ENCODE data around the gene SHC3. TPM values are rescaled to one million over a fixed set of nuclear protein-coding genes. Genes with fewer than 3 reads are reported as not detected.

SHC3 gene
- total and polyA plus RNA-seq, 4 donors: 0.10 to 6.9 (median 1.1) TPM; not detected in 1

DNA sequence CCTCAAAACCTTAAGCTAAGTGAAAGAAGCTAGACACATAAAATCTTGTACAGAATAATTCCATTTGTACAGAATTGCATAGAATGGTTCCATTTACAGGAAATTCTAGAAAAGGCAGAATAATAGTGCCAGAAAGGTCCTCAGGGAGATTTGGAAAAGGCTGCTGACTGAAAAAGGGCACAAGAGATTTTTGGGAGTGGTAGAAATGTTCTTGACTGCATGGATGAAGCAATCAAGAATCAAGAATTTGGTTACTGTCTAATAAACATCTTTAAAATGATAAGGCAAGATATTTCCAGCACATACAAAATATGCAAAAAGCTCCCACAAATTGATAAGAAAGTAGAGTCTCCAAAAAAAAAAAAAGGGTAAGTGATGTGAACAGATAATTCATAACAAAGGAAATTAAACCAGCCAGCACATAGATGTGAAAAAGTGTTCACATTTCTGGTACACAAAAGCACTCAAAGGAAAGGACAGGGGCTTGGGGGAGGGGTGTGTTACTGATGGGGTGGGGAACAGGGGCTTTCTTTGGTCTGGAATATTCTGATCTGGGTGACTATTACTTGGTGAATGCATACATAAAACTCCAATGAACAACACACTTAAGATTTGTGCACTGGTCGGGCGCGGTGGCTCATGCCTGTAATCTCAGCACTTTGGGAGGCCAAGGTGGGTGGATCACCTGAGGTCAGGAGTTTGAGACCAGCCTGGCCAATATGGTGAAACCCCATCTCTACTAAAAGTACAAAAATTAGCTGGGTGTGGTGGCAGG is 85.2 kb downstream of the SHC3 start:
- no peaks in the 10 kb centered on the region for H3K36me3 ChIP-seq (ENCODE audit: control insufficient read depth in 1 of 2, insufficient read depth in 2 of 2, low read length in 1 of 2)
- no peaks in the 10 kb centered on the region for H3K4me1 ChIP-seq (ENCODE audit: control insufficient read depth in 1 of 2, insufficient read depth in 2 of 2, low read length in 2 of 2)
- no peaks in the 10 kb centered on the region for H3K9me3 ChIP-seq (ENCODE audit: control insufficient read depth, low read length)
- WGBS, 2 donors: 95 to 97% methylated on average over 3 of the region's 3 CpGs
- ATAC-seq (ENCODE audit: low FRiP score) (no peak), DNase-seq (no peak)
- intact Hi-C loops (cut with DNase I): no loop called here
- H3K27ac ChIP-seq (ENCODE audit: low read depth in 1 of 2, low read length in 2 of 2): no peak overlapping the region
- no peak overlapping the region for H3K4me3 ChIP-seq (ENCODE audit: low read length in 2 of 2)
- no peaks in the 10 kb centered on the region for H3K27me3 ChIP-seq (ENCODE audit: control insufficient read depth in 1 of 2, insufficient read depth in 2 of 2, low read length in 1 of 2)

- no peaks in the 10 kb centered on the region for H3K27me3 ChIP-seq (ENCODE audit: control insufficient read depth in 1 of 2, insufficient read depth in 2 of 2, low read length in 1 of 2)
Measured at GRCh38 chr9:89089176-89089575, 89.4 kb downstream of the SHC3 start.

DNA sequence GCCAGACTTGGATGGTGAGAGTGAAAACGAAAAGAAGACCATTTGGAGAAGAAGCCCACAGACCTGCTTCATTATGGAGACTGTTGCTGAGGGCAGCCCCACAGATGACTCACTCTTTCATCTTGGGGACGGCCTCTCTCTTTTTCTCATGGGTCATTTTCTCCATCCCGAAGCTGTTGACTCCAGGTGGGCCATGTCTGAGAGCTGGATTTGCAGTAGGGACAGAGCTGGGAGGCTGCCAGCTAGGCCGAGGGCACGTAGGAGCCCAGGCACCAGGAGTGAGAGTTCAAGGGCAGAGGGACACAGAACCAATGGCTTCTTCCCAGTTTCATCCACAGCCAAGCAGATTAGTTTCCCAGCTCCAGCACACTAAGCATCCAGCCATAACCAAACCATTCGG is 95.0 kb downstream of the SHC3 start:
- Histone ChIP-seq H3K4me1 (ENCODE audit: control insufficient read depth in 1 of 2, insufficient read depth in 2 of 2, low read length in 2 of 2) (no peaks in the 10 kb centered on the region), H3K9me3 (ENCODE audit: control insufficient read depth, low read length) (peaks cover 4% of the 10 kb centered on the region), H3K27me3 (ENCODE audit: control insufficient read depth in 1 of 2, insufficient read depth in 2 of 2, low read length in 1 of 2) (no peaks in the 10 kb centered on the region), H3K36me3 (ENCODE audit: control insufficient read depth in 1 of 2, insufficient read depth in 2 of 2, low read length in 1 of 2) (no peaks in the 10 kb centered on the region), H3K27ac (ENCODE audit: low read depth in 1 of 2, low read length in 2 of 2) (no peak overlapping the region), H3K4me3 (ENCODE audit: low read length in 2 of 2) (no peak overlapping the region)
- DNase-seq (no peak), ATAC-seq (ENCODE audit: low FRiP score) (no peak)
- 82 to 85% methylated on average over 6 of the region's 6 CpGs for WGBS, 2 donors
- intact Hi-C loops (cut with DNase I): no loop called here

More at GRCh38 chr9:89089176-89089575, 89.4 kb downstream of the SHC3 start:
- Histone ChIP-seq H3K27ac (ENCODE audit: low read depth in 1 of 2, low read length in 2 of 2) (no peak overlapping the region), H3K36me3 (ENCODE audit: control insufficient read depth in 1 of 2, insufficient read depth in 2 of 2, low read length in 1 of 2) (no peaks in the 10 kb centered on the region), H3K9me3 (ENCODE audit: control insufficient read depth, low read length) (no peaks in the 10 kb centered on the region), H3K4me1 (ENCODE audit: control insufficient read depth in 1 of 2, insufficient read depth in 2 of 2, low read length in 2 of 2) (no peaks in the 10 kb centered on the region), H3K4me3 (ENCODE audit: low read length in 2 of 2) (no peak overlapping the region)
- intact Hi-C loops (cut with DNase I): no loop called here
- DNase-seq (no peak), ATAC-seq (ENCODE audit: low FRiP score) (no peak)
- WGBS, 2 donors: 89 to 98% methylated on average over 3 of the region's 3 CpGs

- Histone ChIP-seq H3K4me3 (ENCODE audit: low read length in 2 of 2) (no peak overlapping the region), H3K27ac (ENCODE audit: low read depth in 1 of 2, low read length in 2 of 2) (no peak overlapping the region), H3K4me1 (ENCODE audit: control insufficient read depth in 1 of 2, insufficient read depth in 2 of 2, low read length in 2 of 2) (no peaks in the 10 kb centered on the region), H3K27me3 (ENCODE audit: control insufficient read depth in 1 of 2, insufficient read depth in 2 of 2, low read length in 1 of 2) (no peaks in the 10 kb centered on the region), H3K9me3 (ENCODE audit: control insufficient read depth, low read length) (peaks cover 4% of the 10 kb centered on the region), H3K36me3 (ENCODE audit: control insufficient read depth in 1 of 2, insufficient read depth in 2 of 2, low read length in 1 of 2) (no peaks in the 10 kb centered on the region)
- DNase-seq (no peak), ATAC-seq (ENCODE audit: low FRiP score) (peak; percentile 44)
- WGBS, 2 donors: 71 to 72% methylated on average over 3 of the region's 3 CpGs
- intact Hi-C loops (cut with DNase I): no loop called here
Measured at GRCh38 chr9:89080193-89080592, 98.4 kb downstream of the SHC3 start.

DNA sequence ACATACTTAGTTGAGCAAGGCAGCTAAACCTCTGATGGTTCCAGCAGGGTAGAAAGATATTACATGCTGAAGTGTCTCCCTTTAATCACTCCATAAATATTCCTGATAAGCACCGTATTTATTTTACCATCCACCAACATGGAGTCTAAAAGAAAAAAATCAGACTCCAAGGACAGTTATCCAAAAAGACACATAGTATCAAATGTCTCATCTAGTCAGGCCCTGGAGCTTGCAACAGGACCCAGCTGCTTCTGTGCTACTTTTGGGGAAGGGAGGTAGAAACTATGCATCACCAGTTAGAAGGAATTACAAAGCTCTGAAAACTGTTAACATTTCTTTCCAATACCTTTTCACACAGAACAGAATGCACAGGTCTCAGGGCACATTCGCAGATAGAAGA is 99.2 kb downstream of the SHC3 start:
- peaks cover 4% of the 10 kb centered on the region for H3K9me3 ChIP-seq (ENCODE audit: control insufficient read depth, low read length)
- H3K36me3 ChIP-seq (ENCODE audit: control insufficient read depth in 1 of 2, insufficient read depth in 2 of 2, low read length in 1 of 2): no peaks in the 10 kb centered on the region
- H3K4me3 ChIP-seq (ENCODE audit: low read length in 2 of 2): no peak overlapping the region
- intact Hi-C loops (cut with DNase I): no loop called here
- DNase-seq: no peak
- ATAC-seq (ENCODE audit: low FRiP score): no peak
- H3K4me1 ChIP-seq (ENCODE audit: control insufficient read depth in 1 of 2, insufficient read depth in 2 of 2, low read length in 2 of 2): no peaks in the 10 kb centered on the region
- H3K27me3 ChIP-seq (ENCODE audit: control insufficient read depth in 1 of 2, insufficient read depth in 2 of 2, low read length in 1 of 2): no peaks in the 10 kb centered on the region
- 19 to 29% methylated on average over 2 of the region's 2 CpGs for whole genome bisulfite sequencing, 2 donors
- no peak overlapping the region for H3K27ac ChIP-seq (ENCODE audit: low read depth in 1 of 2, low read length in 2 of 2)

DNA sequence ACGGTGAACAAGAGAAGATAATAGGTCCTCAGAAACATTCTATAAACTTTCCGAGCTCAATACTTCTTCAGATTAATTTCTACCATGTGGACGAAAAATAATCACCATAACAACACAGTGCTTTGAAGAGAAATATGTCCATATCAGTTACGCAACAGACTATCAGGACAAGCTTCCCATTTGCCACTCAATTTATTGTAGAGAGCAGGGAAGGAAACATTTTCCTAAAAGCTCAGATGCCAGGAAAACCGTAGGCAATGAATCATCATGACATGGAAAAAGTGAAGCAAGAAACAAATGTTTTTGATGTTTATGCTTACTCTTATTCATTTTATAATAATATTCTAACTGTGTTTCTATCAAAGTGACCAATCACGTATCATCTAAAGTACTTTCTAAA is 99.8 kb downstream of the SHC3 start:
- Histone ChIP-seq H3K4me3 (ENCODE audit: low read length in 2 of 2) (no peak overlapping the region), H3K36me3 (ENCODE audit: control insufficient read depth in 1 of 2, insufficient read depth in 2 of 2, low read length in 1 of 2) (no peaks in the 10 kb centered on the region), H3K27me3 (ENCODE audit: control insufficient read depth in 1 of 2, insufficient read depth in 2 of 2, low read length in 1 of 2) (no peaks in the 10 kb centered on the region), H3K9me3 (ENCODE audit: control insufficient read depth, low read length) (peaks cover 4% of the 10 kb centered on the region), H3K27ac (ENCODE audit: low read depth in 1 of 2, low read length in 2 of 2) (no peak overlapping the region), H3K4me1 (ENCODE audit: control insufficient read depth in 1 of 2, insufficient read depth in 2 of 2, low read length in 2 of 2) (no peaks in the 10 kb centered on the region)
- 45 to 53% methylated on average over 6 of the region's 6 CpGs for WGBS, 2 donors
- intact Hi-C loops (cut with DNase I): no loop called here
- DNase-seq: no peak
- ATAC-seq (ENCODE audit: low FRiP score): peak; percentile 57

- H3K9me3 ChIP-seq (ENCODE audit: control insufficient read depth, low read length): peaks cover 4% of the 10 kb centered on the region
- H3K27ac ChIP-seq (ENCODE audit: low read depth in 1 of 2, low read length in 2 of 2): no peak overlapping the region
- no peaks in the 10 kb centered on the region for H3K27me3 ChIP-seq (ENCODE audit: control insufficient read depth in 1 of 2, insufficient read depth in 2 of 2, low read length in 1 of 2)
- intact Hi-C loops (cut with DNase I): no loop called here
- H3K4me3 ChIP-seq (ENCODE audit: low read length in 2 of 2): no peak overlapping the region
- WGBS, 2 donors: 80 to 82% methylated on average over 6 of the region's 6 CpGs
- peak; percentile 19 for ATAC-seq (ENCODE audit: low FRiP score)
- no peak for DNase-seq
- no peaks in the 10 kb centered on the region for H3K36me3 ChIP-seq (ENCODE audit: control insufficient read depth in 1 of 2, insufficient read depth in 2 of 2, low read length in 1 of 2)
- H3K4me1 ChIP-seq (ENCODE audit: control insufficient read depth in 1 of 2, insufficient read depth in 2 of 2, low read length in 2 of 2): no peaks in the 10 kb centered on the region
Measured at GRCh38 chr9:89078421-89078820, 100.2 kb downstream of the SHC3 start.

- Histone ChIP-seq H3K27ac (ENCODE audit: low read depth in 1 of 2, low read length in 2 of 2) (no peak overlapping the region), H3K27me3 (ENCODE audit: control insufficient read depth in 1 of 2, insufficient read depth in 2 of 2, low read length in 1 of 2) (no peaks in the 10 kb centered on the region), H3K36me3 (ENCODE audit: control insufficient read depth in 1 of 2, insufficient read depth in 2 of 2, low read length in 1 of 2) (no peaks in the 10 kb centered on the region), H3K4me3 (ENCODE audit: low read length in 2 of 2) (no peak overlapping the region), H3K4me1 (ENCODE audit: control insufficient read depth in 1 of 2, insufficient read depth in 2 of 2, low read length in 2 of 2) (no peaks in the 10 kb centered on the region), H3K9me3 (ENCODE audit: control insufficient read depth, low read length) (no peaks in the 10 kb centered on the region)
- 78 to 81% methylated on average over 7 of the region's 7 CpGs for WGBS, 2 donors
- DNase-seq (no peak), ATAC-seq (ENCODE audit: low FRiP score) (no peak)
- intact Hi-C loops (cut with DNase I): no loop called here
Measured at GRCh38 chr9:89077519-89077918, 101.1 kb downstream of the SHC3 start.

GRCh38 chr9:89073397-89073796 is 105.2 kb downstream of the SHC3 start:
- H3K9me3 ChIP-seq (ENCODE audit: control insufficient read depth, low read length): no peaks in the 10 kb centered on the region
- H3K27ac ChIP-seq (ENCODE audit: low read depth in 1 of 2, low read length in 2 of 2): no peak overlapping the region
- H3K4me3 ChIP-seq (ENCODE audit: low read length in 2 of 2): no peak overlapping the region
- WGBS, 2 donors: 94 to 95% methylated on average over 3 of the region's 3 CpGs
- H3K27me3 ChIP-seq (ENCODE audit: control insufficient read depth in 1 of 2, insufficient read depth in 2 of 2, low read length in 1 of 2): no peaks in the 10 kb centered on the region
- ATAC-seq (ENCODE audit: low FRiP score) (peak; percentile 19), DNase-seq (no peak)
- H3K36me3 ChIP-seq (ENCODE audit: control insufficient read depth in 1 of 2, insufficient read depth in 2 of 2, low read length in 1 of 2): no peaks in the 10 kb centered on the region
- no peaks in the 10 kb centered on the region for H3K4me1 ChIP-seq (ENCODE audit: control insufficient read depth in 1 of 2, insufficient read depth in 2 of 2, low read length in 2 of 2)
- intact Hi-C loops (cut with DNase I): no loop called here

Measured in aorta (tissue), 5 donors.